ENCODE measurements around the gene KL. TPM values are rescaled to one million over a fixed set of nuclear protein-coding genes. Genes with fewer than 3 reads are reported as not detected.

KL gene
- polyA plus RNA-seq, 1 donor (not counting 4 experiments of a cell fraction or from before 2014, with no cell fraction given) = not detected

- Histone ChIP-seq H3K27me3 (ENCODE audit: control insufficient read depth, extremely low read depth, insufficient read depth, low read length) (peaks cover 3% of the 10 kb centered on the region), H3K79me2 (ENCODE audit: control insufficient read depth, insufficient read depth, low read length) (no peaks in the 10 kb centered on the region), H3K27ac (ENCODE audit: control insufficient read depth, insufficient read depth, low read length) (no peak overlapping the region), H3K9me3 (ENCODE audit: control insufficient read depth, low read depth, low read length) (no peaks in the 10 kb centered on the region), H3K9me1 (ENCODE audit: control insufficient read depth, extremely low read depth, insufficient read depth, low read length) (no peaks in the 10 kb centered on the region), H3K36me3 (ENCODE audit: control insufficient read depth in 2 of 2, extremely low read depth in 1 of 2, insufficient read depth in 2 of 2, low read length in 2 of 2) (no peaks in the 10 kb centered on the region), H4K20me1 (ENCODE audit: control insufficient read depth, extremely low read depth, insufficient read depth, low read length) (no peaks in the 10 kb centered on the region), H3K4me1 (ENCODE audit: control insufficient read depth, extremely low read depth, insufficient read depth, low read length) (no peaks in the 10 kb centered on the region), H3K9ac (ENCODE audit: control insufficient read depth, extremely low read depth, insufficient read depth, low read length) (no peak overlapping the region), H3K4me2 (ENCODE audit: control insufficient read depth, extremely low read depth, insufficient read depth, low read depth, low read length) (no peak overlapping the region), H2AFZ (ENCODE audit: control insufficient read depth, low read length) (no peak overlapping the region), H3K4me3 (ENCODE audit: control insufficient read depth in 2 of 3, extremely low read depth in 1 of 3, insufficient read depth in 2 of 3, low read depth in 1 of 3, low read length in 3 of 3) (no peak overlapping the region)
- TF ChIP-seq CTCF (optimal IDR thresholded peaks at IDR 0.05 in 1 of 3, IDR thresholded peaks at IDR 0.05 in 1 of 3, conservative IDR thresholded peaks at IDR 0.05 in 1 of 3; ENCODE audit: extremely low read depth in 1 of 3, insufficient read depth in 2 of 3, low read length in 3 of 3) (no peak), EZH2 (IDR thresholded peaks at IDR 0.05; ENCODE audit: low read length) (no peak)
- dilution Hi-C loops (cut with MboI; ENCODE audit: extremely low pct_ligation_motif_present, low sequenced_read_pairs) = no loop called here
- FAIRE-seq (no peak), DNase-seq (ENCODE audit: low read depth, low spot score) (no peak)
Measured at GRCh38 chr13:33089311-33089710, 73.1 kb downstream of the KL start.

DNA sequence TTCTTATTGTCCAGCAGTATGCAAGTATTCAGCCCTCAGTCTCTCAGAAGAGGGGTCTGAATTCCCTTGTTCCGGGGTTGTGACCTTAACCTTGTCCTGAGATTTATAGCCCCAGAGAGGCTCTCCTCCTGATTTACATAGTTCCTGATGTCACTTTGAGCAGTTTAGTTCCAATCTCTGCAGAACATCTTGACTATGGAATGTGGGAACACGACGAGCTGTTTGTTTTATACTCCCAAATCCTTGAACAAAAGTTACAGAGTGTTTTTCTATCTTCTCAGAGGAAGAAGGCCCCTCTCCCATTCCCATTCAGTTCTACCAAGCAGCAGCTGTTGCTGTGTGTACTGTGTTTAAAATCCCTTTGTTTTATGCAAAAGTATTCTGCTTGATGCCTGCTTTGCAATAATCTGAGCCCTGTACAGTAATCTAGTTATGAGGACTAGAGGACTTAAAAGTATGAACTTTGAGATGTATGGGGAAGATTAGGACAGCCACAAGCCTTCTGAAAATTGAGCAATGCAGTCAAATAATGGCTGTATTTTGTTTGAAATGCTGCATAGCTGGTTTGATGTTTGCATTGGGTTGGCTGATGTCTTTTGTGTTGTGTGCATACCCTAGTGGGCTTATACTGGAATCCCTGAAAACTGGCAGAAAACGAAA is 74.7 kb downstream of the KL start:
- H3K9ac ChIP-seq (ENCODE audit: control insufficient read depth, extremely low read depth, insufficient read depth, low read length) = no peak overlapping the region
- no peaks in the 10 kb centered on the region for H3K9me1 ChIP-seq (ENCODE audit: control insufficient read depth, extremely low read depth, insufficient read depth, low read length)
- no peak for FAIRE-seq
- no peaks in the 10 kb centered on the region for H3K4me1 ChIP-seq (ENCODE audit: control insufficient read depth, extremely low read depth, insufficient read depth, low read length)
- H3K4me3 ChIP-seq (ENCODE audit: control insufficient read depth in 2 of 3, extremely low read depth in 1 of 3, insufficient read depth in 2 of 3, low read depth in 1 of 3, low read length in 3 of 3) = no peak overlapping the region
- H3K4me2 ChIP-seq (ENCODE audit: control insufficient read depth, extremely low read depth, insufficient read depth, low read depth, low read length) = no peak overlapping the region
- peaks cover 3% of the 10 kb centered on the region for H3K27me3 ChIP-seq (ENCODE audit: control insufficient read depth, extremely low read depth, insufficient read depth, low read length)
- no peaks in the 10 kb centered on the region for H4K20me1 ChIP-seq (ENCODE audit: control insufficient read depth, extremely low read depth, insufficient read depth, low read length)
- no peak overlapping the region for H3K27ac ChIP-seq (ENCODE audit: control insufficient read depth, insufficient read depth, low read length)
- H3K9me3 ChIP-seq (ENCODE audit: control insufficient read depth, low read depth, low read length) = no peaks in the 10 kb centered on the region
- dilution Hi-C loops (cut with MboI; ENCODE audit: extremely low pct_ligation_motif_present, low sequenced_read_pairs) = no loop called here
- no peak overlapping the region for H2AFZ ChIP-seq (ENCODE audit: control insufficient read depth, low read length)
- no peak for DNase-seq (ENCODE audit: low read depth, low spot score)
- no peaks in the 10 kb centered on the region for H3K36me3 ChIP-seq (ENCODE audit: control insufficient read depth in 2 of 2, extremely low read depth in 1 of 2, insufficient read depth in 2 of 2, low read length in 2 of 2)
- no peak for TF ChIP-seq CTCF (optimal IDR thresholded peaks at IDR 0.05 in 1 of 3, IDR thresholded peaks at IDR 0.05 in 1 of 3, conservative IDR thresholded peaks at IDR 0.05 in 1 of 3; ENCODE audit: extremely low read depth in 1 of 3, insufficient read depth in 2 of 3, low read length in 3 of 3)
- TF ChIP-seq EZH2 (IDR thresholded peaks at IDR 0.05; ENCODE audit: low read length) = no peak
- no peaks in the 10 kb centered on the region for H3K79me2 ChIP-seq (ENCODE audit: control insufficient read depth, insufficient read depth, low read length)
